NOMO-1 treated with dmso at 0.1 percent for 144 hours (cell line): Measurements from ENCODE around the gene CBFA2T2.
"Not testable (repeated sequence)": the region's sequence is repeated elsewhere in the genome, so short reads cannot be mapped to it uniquely, and the experiment has no call there.

Experiments
- DNase-seq: peaks from one replicate; lab custom pipeline; 2025; ENCODE audit not compliant: unreplicated experiment; lab: John Stamatoyannopoulos, UW

The CBFA2T2 gene

DNA sequence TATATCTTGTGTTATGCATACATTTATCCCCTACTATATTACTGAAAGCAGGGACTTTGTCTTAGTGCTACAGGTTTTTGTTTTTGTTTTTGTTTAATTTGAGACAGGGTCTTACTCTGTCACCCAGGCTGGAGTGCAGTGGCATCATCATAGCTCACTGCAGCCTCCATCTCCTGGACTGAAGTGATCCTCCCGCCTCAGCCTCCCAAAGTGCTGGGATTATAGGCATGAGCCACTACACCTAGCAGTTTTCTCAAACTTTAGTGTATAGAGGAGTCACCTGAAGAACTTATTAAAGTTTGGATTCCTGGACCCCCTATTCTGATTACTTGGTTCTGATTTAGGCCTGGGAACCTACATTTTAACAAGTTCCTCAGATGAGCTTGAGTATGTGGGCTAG lies 51.9 kb downstream of the CBFA2T2 start:
- DNase-seq = no peak

DNA sequence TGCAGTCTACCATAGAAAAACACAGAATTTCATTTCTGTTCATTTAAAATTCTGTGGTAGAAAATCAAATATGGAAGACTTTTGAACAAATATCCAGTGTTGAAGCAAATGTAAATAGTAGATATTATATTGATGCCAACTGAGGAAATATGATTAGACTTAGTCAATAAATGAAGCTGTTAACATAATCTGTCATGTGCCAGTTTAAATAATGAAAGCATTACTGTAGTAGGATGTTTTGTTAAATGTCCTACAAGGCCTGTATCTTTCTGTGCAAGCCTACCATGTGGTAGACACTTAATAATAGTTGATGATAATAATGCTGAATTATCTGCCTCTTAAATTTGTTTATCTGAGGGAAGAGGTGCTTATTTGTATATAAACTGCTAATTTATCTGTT lies 55.9 kb downstream of the CBFA2T2 start:
- no peak for DNase-seq

GRCh38 chr20:33549229-33549999 lies 59.5 kb downstream of the CBFA2T2 start:
- no peak for DNase-seq

DNA sequence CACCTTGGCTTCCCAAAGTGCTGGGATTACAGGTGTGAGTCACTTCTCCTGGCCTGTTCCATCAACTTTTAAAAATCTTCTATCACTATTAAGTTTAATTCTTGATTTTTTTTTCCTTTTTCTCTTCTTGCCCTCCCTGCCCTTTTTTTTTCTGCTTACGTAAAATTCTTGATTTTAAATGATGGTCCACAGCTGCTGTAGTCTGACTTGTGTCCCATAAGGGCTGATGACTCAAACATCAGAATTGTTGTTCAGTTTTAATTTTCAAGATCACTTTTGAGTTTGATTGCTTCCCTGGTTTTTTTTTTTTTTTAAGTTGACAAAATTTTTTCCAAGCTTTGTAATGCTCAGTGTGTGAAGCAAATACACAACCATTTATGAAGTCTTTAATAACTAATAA lies 61.9 kb downstream of the CBFA2T2 start:
- no peak for DNase-seq

DNA sequence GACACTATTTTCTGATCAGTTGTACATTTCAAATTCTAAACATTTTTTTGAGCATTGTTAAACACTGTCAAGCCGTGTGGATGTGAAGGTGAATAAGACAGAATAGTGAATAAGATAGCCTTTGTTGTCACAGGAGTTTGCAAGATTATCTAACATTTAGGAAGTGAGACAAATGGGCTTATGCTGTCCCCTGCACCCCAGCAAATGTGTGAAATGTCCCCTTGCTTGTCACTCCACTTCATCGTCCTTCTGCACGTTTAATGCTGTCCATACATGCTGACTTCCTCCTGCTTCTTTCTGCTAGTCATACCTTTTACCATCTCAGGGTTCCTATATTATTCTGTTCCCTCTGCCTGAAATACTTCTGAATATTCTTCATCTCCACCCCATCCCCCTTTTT lies 62.6 kb downstream of the CBFA2T2 start:
- no peak for DNase-seq

DNA sequence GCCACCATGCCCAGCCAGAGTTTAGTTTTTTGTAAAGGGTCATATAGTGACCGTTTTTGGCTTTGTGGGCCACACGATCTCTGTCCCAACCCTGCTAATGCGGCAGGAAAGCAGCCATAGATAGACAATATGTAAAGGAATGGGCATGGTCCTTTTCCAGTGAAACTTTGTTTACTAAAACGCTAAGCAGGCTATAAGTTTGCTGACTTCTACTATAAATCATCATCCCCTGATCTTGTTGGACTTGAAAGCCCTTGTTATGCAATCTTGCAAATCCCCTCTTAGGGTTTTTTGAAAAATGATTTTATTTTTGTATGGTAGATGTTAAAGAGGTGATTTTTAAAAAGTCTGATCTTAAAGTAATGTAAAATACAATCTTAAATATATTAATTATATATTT lies 63.6 kb downstream of the CBFA2T2 start:
- DNase-seq = no peak

DNA sequence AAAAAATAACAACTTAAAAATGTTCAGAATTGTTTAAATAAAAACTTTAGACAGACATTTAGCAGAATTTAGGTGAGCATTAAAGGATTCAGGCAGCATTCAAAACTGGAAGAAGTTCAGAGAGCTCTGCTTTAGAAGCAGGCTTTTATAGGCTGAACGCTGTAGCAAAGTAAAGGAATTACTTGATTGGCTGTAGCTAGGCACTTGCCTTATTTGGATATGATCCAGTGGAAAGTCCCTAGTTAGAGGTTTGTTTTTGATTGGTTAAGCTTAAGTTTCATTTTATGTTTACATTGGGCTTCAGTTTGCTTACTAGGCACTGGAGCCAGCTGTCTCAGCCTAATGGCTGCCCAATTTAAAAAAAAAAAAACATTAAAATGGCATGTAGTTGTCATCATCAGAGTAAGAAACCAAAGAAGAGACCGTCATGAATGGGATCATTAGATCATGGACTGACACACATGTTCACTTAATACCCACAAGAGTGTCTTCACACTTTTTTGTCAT lies 65.1 kb downstream of the CBFA2T2 start:
- DNase-seq = no peak

- DNase-seq = no peak
Observed at GRCh38 chr20:33555755-33556154, 65.9 kb downstream of the CBFA2T2 start.

DNA sequence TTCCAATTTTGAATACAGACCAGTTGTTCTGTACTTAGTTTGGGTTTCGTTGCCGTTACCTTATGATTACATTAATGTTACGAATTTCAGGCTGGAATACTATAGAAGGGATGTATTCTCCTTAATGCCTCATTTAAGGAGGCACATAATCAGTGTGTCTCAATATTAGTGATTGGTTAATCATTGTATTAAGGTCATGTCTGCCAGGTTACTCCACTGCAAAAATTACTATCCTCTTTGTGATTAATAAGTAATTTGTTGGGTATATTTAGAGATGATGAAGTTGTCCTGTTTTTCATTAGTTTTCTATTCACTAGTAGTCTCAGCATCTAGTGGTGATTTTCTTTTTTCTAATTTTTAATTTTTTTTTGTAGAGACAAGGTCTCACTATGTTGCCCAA lies 66.3 kb downstream of the CBFA2T2 start:
- no peak for DNase-seq

GRCh38 chr20:33558348-33559144 lies 68.7 kb downstream of the CBFA2T2 start:
- no peak for DNase-seq

DNA sequence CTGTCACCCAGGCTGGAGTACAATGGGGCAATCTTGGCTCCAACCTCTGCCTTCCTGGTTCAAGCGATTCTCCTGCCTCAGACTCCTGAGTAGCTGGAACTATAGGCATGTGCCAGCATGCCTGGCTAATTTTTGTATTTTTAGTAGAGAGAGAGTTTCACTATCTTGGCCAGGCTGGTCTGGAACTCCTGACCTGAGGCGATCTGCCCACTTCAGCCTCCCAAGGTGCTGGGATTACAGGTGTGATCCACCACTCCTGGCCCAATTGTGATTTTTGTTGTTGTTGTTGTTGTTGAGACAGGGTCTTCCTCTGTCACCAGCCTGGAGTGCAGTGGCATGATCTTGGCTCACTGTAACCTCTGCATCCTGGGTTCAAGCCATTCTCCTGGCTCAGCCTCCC lies 69.3 kb downstream of the CBFA2T2 start:
- DNase-seq = no peak

- no peak for DNase-seq
Observed at GRCh38 chr20:33560026-33560425, 70.1 kb downstream of the CBFA2T2 start.

DNA sequence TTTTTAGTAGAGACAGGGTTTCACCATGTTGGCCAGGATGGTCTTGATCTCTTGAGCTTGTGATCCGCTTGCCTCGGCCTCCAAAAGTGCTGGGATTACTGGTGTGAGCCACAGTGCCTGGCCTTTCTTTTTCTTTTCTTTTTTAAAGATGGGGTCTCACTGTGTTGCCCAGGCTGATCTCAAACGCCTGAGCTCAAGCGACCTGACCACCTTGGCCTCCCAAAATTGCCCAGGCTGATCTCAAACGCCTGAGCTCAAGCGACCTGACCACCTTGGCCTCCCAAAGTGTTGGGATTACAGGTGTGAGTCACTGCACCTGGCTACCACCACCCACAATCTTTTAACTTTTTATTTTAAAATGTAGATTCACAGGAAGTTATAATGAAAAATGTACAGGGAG lies 71.2 kb downstream of the CBFA2T2 start:
- DNase-seq = not testable (repeated sequence)

DNA sequence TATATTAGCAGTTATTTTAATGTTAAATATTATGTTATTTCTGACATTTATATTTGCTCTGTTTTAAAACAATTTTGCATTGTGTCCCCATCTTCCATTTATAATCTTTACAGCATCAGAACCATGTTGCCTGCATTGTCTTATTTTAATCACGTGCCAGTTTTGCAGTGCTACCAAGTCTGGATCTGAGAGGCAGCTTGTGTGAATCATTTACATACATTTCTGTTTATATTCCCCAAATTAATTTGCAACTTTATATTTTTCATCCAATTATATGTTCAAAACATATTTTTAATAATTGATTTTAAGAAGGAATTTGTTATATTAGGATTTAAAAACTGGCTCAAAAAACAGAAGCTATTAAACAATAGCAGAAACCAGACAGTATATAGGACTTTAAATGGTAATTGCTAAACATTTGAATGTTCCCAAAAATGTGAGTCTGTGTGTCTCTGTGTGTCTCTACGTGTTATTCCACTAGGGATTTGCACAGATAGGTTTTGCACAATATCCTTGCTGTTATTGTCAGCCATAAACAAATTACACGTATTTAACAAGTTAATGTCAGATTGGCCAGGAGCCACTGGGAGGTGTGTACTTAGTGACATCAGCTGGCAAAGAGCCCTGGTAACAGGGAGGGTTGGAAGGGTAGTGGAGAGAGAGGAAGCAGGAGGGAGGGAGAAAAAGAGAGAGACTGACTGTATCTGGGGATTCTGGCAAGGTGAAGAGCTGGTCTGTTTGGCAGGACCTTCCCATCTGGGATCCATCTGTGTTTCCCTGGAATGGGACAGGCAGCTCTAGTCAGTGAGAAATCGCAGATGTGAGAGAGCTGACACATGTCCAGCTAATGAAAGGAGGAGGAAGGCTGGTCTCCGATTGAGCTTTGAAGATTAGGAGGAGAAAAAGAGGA lies 72.1 kb downstream of the CBFA2T2 start:
- DNase-seq = no peak

DNA sequence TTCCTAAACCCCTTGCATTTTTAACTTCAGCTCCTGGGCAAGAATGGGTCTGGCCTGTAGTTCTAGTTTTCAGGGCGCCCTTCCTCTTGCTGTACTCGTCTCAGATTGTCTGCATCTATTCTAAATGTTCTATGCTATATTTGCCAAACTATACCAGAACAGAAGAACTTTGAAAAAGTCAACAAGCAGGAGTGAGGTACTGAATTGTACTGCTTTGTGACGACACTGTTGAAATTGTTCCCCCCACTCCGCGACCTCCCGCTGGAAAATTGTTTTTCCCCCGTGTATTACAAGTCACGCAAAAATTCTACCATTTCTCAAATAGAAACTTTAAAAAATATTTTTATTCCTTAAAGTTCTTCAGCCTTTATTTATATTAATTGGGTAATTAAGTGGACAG lies 73.9 kb downstream of the CBFA2T2 start:
- no peak for DNase-seq

DNA sequence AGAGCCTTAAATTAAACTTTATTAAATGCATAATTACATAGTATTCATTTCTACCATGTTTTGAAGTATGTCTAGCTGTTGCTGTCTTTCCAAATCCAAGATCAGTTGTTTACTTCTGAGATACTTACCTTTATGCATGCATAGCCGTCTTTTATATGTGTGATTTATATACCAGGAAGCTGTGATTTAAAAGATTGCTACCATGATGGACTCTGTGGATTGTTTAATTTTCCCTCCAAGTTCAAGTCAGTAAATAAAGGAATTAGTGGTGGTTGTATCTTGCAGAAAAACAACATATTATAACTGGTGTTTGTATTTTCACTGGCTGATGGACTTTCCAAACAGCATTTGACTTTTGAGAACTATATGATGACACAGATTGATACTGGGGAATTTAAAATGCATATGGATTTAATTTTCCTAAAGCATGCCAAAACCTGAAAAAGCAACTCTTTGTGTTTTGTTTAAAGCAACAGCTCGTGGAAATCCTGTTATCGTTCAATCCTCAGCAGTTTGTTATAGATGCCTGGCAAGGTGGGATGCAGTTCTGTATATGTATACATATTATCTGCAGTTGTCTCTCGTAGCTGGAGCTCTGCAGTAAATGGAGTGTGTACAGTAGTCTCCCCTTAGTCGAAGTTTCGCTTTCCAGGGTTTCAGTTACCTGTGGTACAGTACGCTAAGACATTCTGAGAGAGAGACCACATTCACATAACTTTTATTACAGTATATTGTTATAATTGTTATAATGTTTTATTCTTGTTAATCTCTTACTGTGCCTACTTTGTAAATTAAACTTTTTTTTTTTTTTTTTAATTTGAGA lies 77.1 kb downstream of the CBFA2T2 start:
- no peak for DNase-seq

GRCh38 chr20:33567949-33568348 lies 78.1 kb downstream of the CBFA2T2 start:
- no peak for DNase-seq

DNA sequence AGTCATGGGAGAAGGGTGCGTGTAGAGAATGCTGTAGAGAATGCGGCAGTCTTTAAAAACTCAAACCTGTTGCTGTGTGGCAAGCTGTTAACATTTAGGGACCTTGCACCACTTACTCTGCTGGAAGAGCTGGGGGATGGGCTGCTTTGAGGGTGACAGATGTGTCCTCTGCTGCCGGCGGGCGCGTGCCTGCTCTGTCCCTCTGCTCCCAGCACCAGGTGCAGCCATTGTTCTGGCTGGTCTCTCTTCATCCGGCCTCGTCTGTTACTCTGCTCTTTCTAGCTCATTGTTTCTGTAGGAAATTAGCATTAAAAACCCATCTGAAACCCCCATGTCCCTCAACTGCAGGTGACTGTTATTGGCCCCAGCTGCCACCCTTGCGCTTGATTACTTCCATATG lies 78.5 kb downstream of the CBFA2T2 start:
- no peak for DNase-seq

- no peak for DNase-seq
Observed at GRCh38 chr20:33568868-33569801, 79.2 kb downstream of the CBFA2T2 start.
